GM23248 (cell line): Measurements from ENCODE around the gene KAZN.

ENCODE experiments used
- EZH2 ChIP-seq: fragments of 200-600 bp; sonication (generic); IDR thresholded peaks from 2 replicates; pipeline ENCODE4 v1.6.1; 2018; ENCODE audit warnings: antibody characterized with exemption, mild to moderate bottlenecking; ENCODE audit not compliant: insufficient read depth, poor library complexity, severe bottlenecking
- EZH2phosphoT487 ChIP-seq: fragments of 200-600 bp; sonication (generic); IDR thresholded peaks from 2 replicates; pipeline ENCODE4 v1.6.1; 2018; ENCODE audit warnings: antibody characterized with exemption, moderate library complexity, mild to moderate bottlenecking, low read depth; ENCODE audit not compliant: insufficient read depth

DNA sequence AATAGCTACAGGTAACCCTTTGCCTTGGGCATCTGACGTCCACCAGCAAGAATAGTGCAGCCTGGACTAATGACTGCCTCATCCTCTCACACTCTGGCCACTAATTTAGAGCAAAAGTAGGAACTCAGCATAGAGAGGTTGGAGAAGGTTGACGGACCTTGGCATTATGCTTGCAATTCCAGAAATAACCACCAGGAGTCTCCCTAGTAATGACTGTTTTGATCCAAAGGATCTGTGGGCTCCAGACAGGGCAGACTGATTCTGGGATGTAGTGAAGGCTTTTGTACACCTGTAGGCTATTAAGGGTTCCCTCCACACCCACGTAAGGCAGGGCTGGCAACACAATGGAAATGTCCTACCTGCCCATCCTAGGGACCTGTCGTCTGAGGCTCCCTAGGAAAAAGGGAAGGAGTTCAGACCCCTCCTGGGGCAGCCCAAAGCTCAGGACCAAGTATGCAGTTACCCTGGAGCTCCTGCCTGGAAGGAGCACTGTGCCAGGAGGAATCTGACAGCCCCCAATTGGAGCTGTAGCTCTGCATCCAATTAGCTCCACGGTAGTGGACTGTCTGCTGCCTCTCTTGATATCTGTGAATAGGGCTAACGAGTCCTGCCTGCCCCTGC, 464.1 kb downstream of the KAZN start:
- TF ChIP-seq EZH2: no peak
- TF ChIP-seq EZH2phosphoT487: no peak
